Measurements from ENCODE around the gene GSTM3. TPM values are rescaled to one million over a fixed set of nuclear protein-coding genes. Genes with fewer than 3 reads are reported as not detected.
"Not testable (repeated sequence)": the region's sequence is repeated elsewhere in the genome, so short reads cannot be mapped to it uniquely, and the experiment has no call there.

Gene GSTM3
- total RNA-seq, 1 donor from 2014 or later = 0.55 TPM

- CTCF ChIA-PET = no interaction called here
- DNase-seq = no peak
- Mint-ChIP-seq H3K27me3 (peaks cover 17% of the 10 kb centered on the region), H3K27ac (no peak overlapping the region), H3K4me3 (no peak overlapping the region), H3K4me1 (peaks cover 1% of the 10 kb centered on the region), H3K36me3 (ENCODE audit: low read depth) (no peaks in the 10 kb centered on the region), H3K9me3 (no peaks in the 10 kb centered on the region)
- POLR2A ChIA-PET = no interaction called here
- no peak for TF ChIP-seq CTCF (IDR thresholded peaks at IDR 0.05)
- intact Hi-C loops (cut with micrococcal nuclease) = no loop called here
- ATAC-seq (ENCODE audit: low read depth) = no peak
These were observed 24.7 kb downstream of the GSTM3 start for GRCh38 chr1:109716121-109716520.

GRCh38 chr1:109714661-109715372, 26.0 kb downstream of the GSTM3 start:
- intact Hi-C loops (cut with micrococcal nuclease) = no loop called here
- no peak for TF ChIP-seq CTCF (IDR thresholded peaks at IDR 0.05)
- ChIA-PET POLR2A (no interaction called here), CTCF (no interaction called here)
- Mint-ChIP-seq H3K27ac (no peak overlapping the region), H3K27me3 (peaks cover 17% of the 10 kb centered on the region), H3K4me1 (peaks cover 1% of the 10 kb centered on the region), H3K9me3 (no peaks in the 10 kb centered on the region), H3K36me3 (ENCODE audit: low read depth) (no peaks in the 10 kb centered on the region), H3K4me3 (no peak overlapping the region)
- no peak for DNase-seq
- ATAC-seq (ENCODE audit: low read depth) = no peak

- no peak for TF ChIP-seq CTCF (IDR thresholded peaks at IDR 0.05)
- H3K4me3 Mint-ChIP-seq = no peak overlapping the region
- peaks cover 17% of the 10 kb centered on the region for H3K27me3 Mint-ChIP-seq
- no peak for DNase-seq
- no peaks in the 10 kb centered on the region for H3K36me3 Mint-ChIP-seq (ENCODE audit: low read depth)
- peaks cover 1% of the 10 kb centered on the region for H3K4me1 Mint-ChIP-seq
- ATAC-seq (ENCODE audit: low read depth) = no peak
- no peak overlapping the region for H3K27ac Mint-ChIP-seq
- ChIA-PET CTCF (no interaction called here), POLR2A (no interaction called here)
- H3K9me3 Mint-ChIP-seq = peaks cover 7% of the 10 kb centered on the region
- intact Hi-C loops (cut with micrococcal nuclease) = no loop called here
These were observed 27.2 kb downstream of the GSTM3 start for GRCh38 chr1:109713636-109714035.

GRCh38 chr1:109712321-109712864, 28.4 kb downstream of the GSTM3 start:
- Mint-ChIP-seq H3K36me3 (ENCODE audit: low read depth) (peaks cover 3% of the 10 kb centered on the region), H3K27me3 (peaks cover 17% of the 10 kb centered on the region), H3K4me3 (peak overlapping the region; percentile 82), H3K27ac (no peak overlapping the region), H3K9me3 (peaks cover 14% of the 10 kb centered on the region), H3K4me1 (peaks cover 1% of the 10 kb centered on the region)
- ATAC-seq (ENCODE audit: low read depth) (no peak), DNase-seq (no peak)
- intact Hi-C loops (cut with micrococcal nuclease) = no loop called here
- ChIA-PET POLR2A (no interaction called here), CTCF (no interaction called here)
- no peak for TF ChIP-seq CTCF (IDR thresholded peaks at IDR 0.05)

- peaks cover 16% of the 10 kb centered on the region for H3K27me3 Mint-ChIP-seq
- ATAC-seq (ENCODE audit: low read depth) = peak; percentile 50
- H3K27ac Mint-ChIP-seq = peak within 1 kb of the TSS; percentile 83
- peaks cover 14% of the 10 kb centered on the region for H3K9me3 Mint-ChIP-seq
- peak within 1 kb of the TSS; percentile 82 for H3K4me3 Mint-ChIP-seq
- CTCF ChIA-PET; H3K4me1 Mint-ChIP-seq; intact Hi-C loops (cut with micrococcal nuclease); DNase-seq; H3K36me3 Mint-ChIP-seq (ENCODE audit: low read depth); POLR2A ChIA-PET: not testable (repeated sequence)
These were observed 29.1 kb downstream of the GSTM3 start, which contains the start of gene GSTM5 for GRCh38 chr1:109711593-109712320. GSTM5 (plus strand) TSS chr1:109712251; CDS start chr1:109712313, 62 bp downstream.

GRCh38 chr1:109709822-109710221, 31.0 kb downstream of the GSTM3 start:
- H3K4me3 Mint-ChIP-seq; H3K36me3 Mint-ChIP-seq (ENCODE audit: low read depth); POLR2A ChIA-PET; H3K27ac Mint-ChIP-seq; CTCF ChIA-PET; ATAC-seq (ENCODE audit: low read depth); intact Hi-C loops (cut with micrococcal nuclease); H3K4me1 Mint-ChIP-seq; DNase-seq: not testable (repeated sequence)
- peaks cover 14% of the 10 kb centered on the region for H3K9me3 Mint-ChIP-seq
- peaks cover 12% of the 10 kb centered on the region for H3K27me3 Mint-ChIP-seq

- DNase-seq; intact Hi-C loops (cut with micrococcal nuclease); H3K27me3 Mint-ChIP-seq; CTCF ChIA-PET; H3K4me1 Mint-ChIP-seq; H3K4me3 Mint-ChIP-seq; H3K36me3 Mint-ChIP-seq (ENCODE audit: low read depth); POLR2A ChIA-PET; H3K27ac Mint-ChIP-seq; ATAC-seq (ENCODE audit: low read depth): not testable (repeated sequence)
- H3K9me3 Mint-ChIP-seq = peaks cover 18% of the 10 kb centered on the region
These were observed 31.9 kb downstream of the GSTM3 start for GRCh38 chr1:109708949-109709348.
